CD4-positive, alpha-beta T cell (primary cell): ENCODE measurements around the gene CYB561. TPM values are rescaled to one million over a fixed set of nuclear protein-coding genes. Genes with fewer than 3 reads are reported as not detected.

Experiments
- ATAC-seq: fragments of 200-7000 bp; cut with Tn5 transposase; one replicate; pipeline ENCODE4 v1.10.0; 2022; ENCODE audit warnings: mild to moderate bottlenecking; ENCODE audit not compliant: poor library complexity
- CTCF ChIA-PET: fragments of 350-600 bp; sonication (Branson Sonifier 250); formaldehyde crosslinking; loops from one replicate; lab custom pipeline; 2021; ENCODE audit warnings: antibody characterized with exemption, inconsistent platforms; lab: Charles Lee
- POLR2A ChIA-PET: fragments of 350-600 bp; sonication (Branson Sonifier 250); formaldehyde crosslinking; loops from one replicate; lab custom pipeline; 2021; ENCODE audit warnings: antibody characterized with exemption, inconsistent platforms; lab: Charles Lee
- DNase-seq, 14 experiments: peaks; one replicate each; pipeline ENCODE4 v3.0.0-alpha.2; 2013 to 2020; ENCODE audit warnings: mixed read lengths in 2 of 14
- H3K27ac ChIP-seq, 2 donors: one replicate each; pipeline versions ENCODE4 v1.5.1 to v1.7.0; 2013; ENCODE audit warnings: low read length in 2 of 2, low read depth in 1 of 2, mild to moderate bottlenecking in 1 of 2
- H3K27me3 ChIP-seq, 2 experiments: 1 replicate in 1 of 2; 2 replicates in 1 of 2; pipeline versions ENCODE4 v1.6.1 to v1.7.0; 2013; ENCODE audit warnings: low read length in 2 of 2, control low read depth in 1 of 2, mild to moderate bottlenecking in 1 of 2, moderate library complexity in 1 of 2; ENCODE audit not compliant: insufficient read depth in 2 of 2, control insufficient read depth in 1 of 2
- H3K36me3 ChIP-seq: one replicate; pipeline ENCODE4 v1.6.1; 2013; ENCODE audit warnings: low read length, control low read depth; ENCODE audit not compliant: insufficient read depth
- H3K4me1 ChIP-seq: one replicate; pipeline ENCODE4 v1.6.1; 2013; ENCODE audit warnings: low read length, control low read depth; ENCODE audit not compliant: insufficient read depth
- H3K4me3 ChIP-seq: one replicate; pipeline ENCODE4 v1.5.1; 2013; ENCODE audit warnings: mild to moderate bottlenecking, low read length, moderate library complexity
- H3K9me3 ChIP-seq, 2 experiments: 1 replicate in 1 of 2; 2 replicates in 1 of 2; pipeline versions ENCODE4 v1.6.1 to v1.7.0; 2013; ENCODE audit warnings: low read length in 2 of 2, mild to moderate bottlenecking in 2 of 2, control low read depth in 1 of 2, moderate library complexity in 1 of 2; ENCODE audit not compliant: control insufficient read depth in 1 of 2, insufficient read depth in 1 of 2
- H3K27ac Mint-ChIP-seq: one replicate; pipeline ENCODE4 v1.8.0; 2020; ENCODE audit warnings: mixed read lengths
- H3K27me3 Mint-ChIP-seq: one replicate; pipeline ENCODE4 v1.8.0; 2021; ENCODE audit warnings: mixed read lengths
- H3K36me3 Mint-ChIP-seq: one replicate; pipeline ENCODE4 v1.8.0; 2021; ENCODE audit warnings: low read depth, mixed read lengths
- H3K4me1 Mint-ChIP-seq: one replicate; pipeline ENCODE4 v1.8.0; 2021; ENCODE audit warnings: low read depth, mixed read lengths
- H3K4me3 Mint-ChIP-seq: one replicate; pipeline ENCODE4 v1.8.0; 2020; ENCODE audit warnings: mild to moderate bottlenecking, mixed read lengths
- H3K9me3 Mint-ChIP-seq: one replicate; pipeline ENCODE4 v1.8.0; 2020; ENCODE audit warnings: mixed read lengths
- CTCF ChIP-seq: fragments of 200-600 bp; IDR thresholded peaks from one replicate; pipeline ENCODE4 v1.8.0; 2022; ENCODE audit warnings: antibody characterized with exemption, mild to moderate bottlenecking
- intact Hi-C, 2 experiments: fragments of 100-400 bp; cut with DNase I in 1 of 2; cut with micrococcal nuclease in 1 of 2; formaldehyde crosslinking; loops; one replicate each; pipeline versions ENCODE4 v1.15.1 to v1.9.0; 2023 to 2025; cut with DNase I, micrococcal nuclease
- total RNA-seq, 174 experiments: library from RNA in 2 of 174; stranded (reverse) in 2 of 174; gene quantifications; one replicate each; pipeline ENCODE4 v1.2.3 and lab custom pipeline; 2021 to 2026

CYB561 gene
- total RNA-seq, 2 experiments from 2014 or later, result 17.4 to 18.1 TPM

GRCh38 chr17:63412234-63412633, 33.9 kb downstream of the CYB561 start:
- no peaks in the 10 kb centered on the region for H3K9me3 Mint-ChIP-seq
- Histone ChIP-seq H3K4me3 (no peak overlapping the region), H3K36me3 (peaks cover 14% of the 10 kb centered on the region), H3K27ac (no peak overlapping the region), H3K27me3 (no peaks in the 10 kb centered on the region), H3K4me1 (no peaks in the 10 kb centered on the region), H3K9me3 (no peaks in the 10 kb centered on the region)
- no peak for ATAC-seq
- POLR2A ChIA-PET, result no interaction called here
- TF ChIP-seq CTCF, result no peak
- no peaks in the 10 kb centered on the region for H3K4me1 Mint-ChIP-seq
- CTCF ChIA-PET, result no interaction called here
- no peak overlapping the region for H3K27ac Mint-ChIP-seq
- intact Hi-C loops, result no loop called here
- H3K36me3 Mint-ChIP-seq, result peaks cover 35% of the 10 kb centered on the region
- H3K27me3 Mint-ChIP-seq, result no peaks in the 10 kb centered on the region
- H3K4me3 Mint-ChIP-seq, result no peak overlapping the region
- no peak for DNase-seq

- DNase-seq (no peak), ATAC-seq (no peak)
- POLR2A ChIA-PET, result interaction anchor here (1.4 kb wide), 1 partner anchor 214 kb away, joined by 5 read pairs; the partner anchor contains the start of gene MAP3K3
Observed at GRCh38 chr17:63407741-63408330, 38.3 kb downstream of the CYB561 start.

GRCh38 chr17:63406689-63407330, 39.3 kb downstream of the CYB561 start:
- no peak overlapping the region for H3K27ac Mint-ChIP-seq
- H3K4me1 ChIP-seq, result no peaks in the 10 kb centered on the region
- H3K27me3 Mint-ChIP-seq, result no peaks in the 10 kb centered on the region
- no peak overlapping the region for H3K27ac ChIP-seq
- DNase-seq (peak; percentile 28 to 88 (median 56)), ATAC-seq (peak; percentile 78)
- ChIA-PET POLR2A (interaction anchor here (0.8 to 1.4 kb wide), 5 partner anchors 11 to 437 kb away, joined by 3 to 5 read pairs (median 3); partner anchors contain the start of gene MAP3K3), CTCF (interaction anchor here (0.5 to 2.5 kb wide), 17 partner anchors 9 to 854 kb away, joined by 3 to 15 read pairs (median 3); no protein-coding TSS in a partner anchor)
- intact Hi-C loops, result loop anchor here (1.0 to 10.0 kb wide), 5 partner anchors 704 to 982 kb away; partner anchors contain the start of gene METTL2A (in 1 of the 2)
- H3K9me3 ChIP-seq, result no peaks in the 10 kb centered on the region
- H3K27me3 ChIP-seq, result no peaks in the 10 kb centered on the region
- TF ChIP-seq CTCF, result peak; percentile 82
- peaks cover 3% of the 10 kb centered on the region for H3K36me3 ChIP-seq
- peaks cover 5% of the 10 kb centered on the region for H3K4me1 Mint-ChIP-seq
- no peak overlapping the region for H3K4me3 ChIP-seq
- H3K36me3 Mint-ChIP-seq, result peaks cover 16% of the 10 kb centered on the region
- no peaks in the 10 kb centered on the region for H3K9me3 Mint-ChIP-seq
- no peak overlapping the region for H3K4me3 Mint-ChIP-seq

More at GRCh38 chr17:63407741-63408330, 38.3 kb downstream of the CYB561 start:
- Histone ChIP-seq H3K4me3 (no peak overlapping the region), H3K27ac (no peak overlapping the region), H3K9me3 (no peaks in the 10 kb centered on the region), H3K36me3 (peaks cover 11% of the 10 kb centered on the region), H3K4me1 (no peaks in the 10 kb centered on the region), H3K27me3 (no peaks in the 10 kb centered on the region)
- H3K4me3 Mint-ChIP-seq, result no peak overlapping the region
- peaks cover 20% of the 10 kb centered on the region for H3K36me3 Mint-ChIP-seq
- H3K4me1 Mint-ChIP-seq, result peaks cover 5% of the 10 kb centered on the region
- H3K27me3 Mint-ChIP-seq, result no peaks in the 10 kb centered on the region
- CTCF ChIA-PET, result interaction anchor here (1.4 to 2.5 kb wide), 3 partner anchors 18 to 735 kb away, joined by 4 to 15 read pairs (median 14); no protein-coding TSS in a partner anchor
- intact Hi-C loops, result loop anchor here (2.0 to 10.0 kb wide), 3 partner anchors 853 to 983 kb away; partner anchors contain the start of gene METTL2A (in 1 of the 2)
- H3K27ac Mint-ChIP-seq, result no peak overlapping the region
- no peaks in the 10 kb centered on the region for H3K9me3 Mint-ChIP-seq
- TF ChIP-seq CTCF, result no peak
